Right lobe of liver (tissue), 4 donors: ENCODE measurements around the gene METAP2.

ENCODE experiments used
- POLR2A ChIP-seq: fragments of 450-650 bp; IDR thresholded peaks from one replicate; pipeline ENCODE4 v1.6.1; 2017; ENCODE audit warnings: antibody characterized with exemption, mild to moderate bottlenecking
- TF ChIP-seq, protein P1 (sequence below), 4 donors: fragments of 200-600 bp in 3 of 4; fragments of 450-650 bp in 1 of 4; IDR thresholded peaks; one replicate each; pipeline versions ENCODE4 v1.5.1 to v1.8.0; 2016 to 2022; ENCODE audit warnings: antibody characterized with exemption in 4 of 4, mild to moderate bottlenecking in 2 of 4
- donor health status: DM: no; HTN: no; CAD: no.
- donor health status: DM: no; HTN: no; CAD: no.
- donor health status: DM: no; HTN: yes; CAD: no.

DNA sequence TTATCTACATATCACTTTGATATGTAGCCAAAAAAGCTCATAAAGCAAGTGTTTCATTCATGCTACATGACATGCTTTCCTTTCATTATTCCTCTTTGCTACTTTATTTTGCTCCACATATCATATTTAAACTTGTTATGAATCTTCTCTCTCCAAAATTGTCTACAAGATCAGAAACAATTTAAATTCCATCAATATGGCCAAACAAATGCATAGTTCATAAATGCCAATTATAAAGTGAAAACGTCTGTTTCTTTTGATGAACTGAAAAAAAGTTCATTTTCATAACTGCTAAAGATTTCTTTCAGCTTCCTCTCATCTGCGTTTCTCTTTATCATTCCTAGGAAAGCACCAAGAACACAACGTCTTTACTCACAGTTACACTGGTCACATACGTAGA, 54.5 kb downstream of the METAP2 start:
- TF ChIP-seq, protein P1, sequence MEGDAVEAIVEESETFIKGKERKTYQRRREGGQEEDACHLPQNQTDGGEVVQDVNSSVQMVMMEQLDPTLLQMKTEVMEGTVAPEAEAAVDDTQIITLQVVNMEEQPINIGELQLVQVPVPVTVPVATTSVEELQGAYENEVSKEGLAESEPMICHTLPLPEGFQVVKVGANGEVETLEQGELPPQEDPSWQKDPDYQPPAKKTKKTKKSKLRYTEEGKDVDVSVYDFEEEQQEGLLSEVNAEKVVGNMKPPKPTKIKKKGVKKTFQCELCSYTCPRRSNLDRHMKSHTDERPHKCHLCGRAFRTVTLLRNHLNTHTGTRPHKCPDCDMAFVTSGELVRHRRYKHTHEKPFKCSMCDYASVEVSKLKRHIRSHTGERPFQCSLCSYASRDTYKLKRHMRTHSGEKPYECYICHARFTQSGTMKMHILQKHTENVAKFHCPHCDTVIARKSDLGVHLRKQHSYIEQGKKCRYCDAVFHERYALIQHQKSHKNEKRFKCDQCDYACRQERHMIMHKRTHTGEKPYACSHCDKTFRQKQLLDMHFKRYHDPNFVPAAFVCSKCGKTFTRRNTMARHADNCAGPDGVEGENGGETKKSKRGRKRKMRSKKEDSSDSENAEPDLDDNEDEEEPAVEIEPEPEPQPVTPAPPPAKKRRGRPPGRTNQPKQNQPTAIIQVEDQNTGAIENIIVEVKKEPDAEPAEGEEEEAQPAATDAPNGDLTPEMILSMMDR (IDR thresholded peaks at IDR 0.05), result no peak
- TF ChIP-seq POLR2A, result no peak
